Measurements from ENCODE around the gene NDUFAF3.
A peak's percentile ranks its signal among the peaks of the same experiment; 100 is the strongest.

Gene NDUFAF3

GRCh38 chr3:49022688-49023171 lies 809 bp downstream of the NDUFAF3 start:
- Mint-ChIP-seq H3K27me3 (no peaks in the 10 kb centered on the region), H3K27ac (peak overlapping the region; percentile 99 to 100), H3K4me1 (peaks cover 72% of the 10 kb centered on the region), H3K9me3 (no peaks in the 10 kb centered on the region), H3K4me3 (peak overlapping the region; percentile 98)
- ATAC-seq (no peak), DNase-seq (no peak)

GRCh38 chr3:49023775-49024174 lies 1.9 kb downstream of the NDUFAF3 start:
- H3K9me3 Mint-ChIP-seq: no peaks in the 10 kb centered on the region
- ATAC-seq (no peak), DNase-seq (no peak)
- H3K27me3 Mint-ChIP-seq: no peaks in the 10 kb centered on the region
- H3K4me1 Mint-ChIP-seq: peaks cover 80% of the 10 kb centered on the region
- peak overlapping the region; percentile 98 for H3K4me3 Mint-ChIP-seq
- H3K27ac Mint-ChIP-seq: no peak overlapping the region

DNA sequence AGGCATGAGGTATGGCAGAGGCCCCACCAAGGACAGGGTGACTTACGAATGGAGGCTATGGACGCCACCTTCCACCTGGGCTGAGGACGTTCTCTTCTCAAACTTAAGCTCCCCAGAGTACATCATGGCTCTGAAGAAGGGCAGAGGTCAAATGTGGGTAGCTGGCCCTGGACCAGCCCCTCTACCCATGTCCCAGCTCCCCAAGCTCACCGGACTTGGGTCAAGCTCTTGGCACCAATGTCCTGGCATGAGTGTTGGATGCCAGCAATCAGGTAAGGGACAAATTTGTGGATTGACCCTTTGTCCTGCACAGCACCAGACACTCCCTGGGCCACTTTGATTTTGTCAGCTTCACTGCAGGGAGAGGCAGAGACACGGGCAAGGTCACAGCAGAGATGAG lies 2.5 kb downstream of the NDUFAF3 start:
- peak overlapping the region in 1 of 2 donors; percentile 24 for H3K27ac Mint-ChIP-seq
- peaks cover 81% of the 10 kb centered on the region for H3K4me1 Mint-ChIP-seq
- ATAC-seq (no peak), DNase-seq (no peak)
- peak overlapping the region in 1 of 2 donors; percentile 12 for H3K4me3 Mint-ChIP-seq
- H3K9me3 Mint-ChIP-seq: no peaks in the 10 kb centered on the region
- no peaks in the 10 kb centered on the region for H3K27me3 Mint-ChIP-seq

- peak in 1 of 2 donors; percentile 13 for DNase-seq
- no peaks in the 10 kb centered on the region for H3K9me3 Mint-ChIP-seq
- peak overlapping the region in 1 of 2 donors; percentile 5 for H3K27ac Mint-ChIP-seq
- peaks cover 80% of the 10 kb centered on the region for H3K4me1 Mint-ChIP-seq
- no peaks in the 10 kb centered on the region for H3K27me3 Mint-ChIP-seq
- H3K4me3 Mint-ChIP-seq: peak overlapping the region; percentile 7 to 12
- no peak for ATAC-seq
These were observed 3.3 kb downstream of the NDUFAF3 start for GRCh38 chr3:49025005-49025792.

DNA sequence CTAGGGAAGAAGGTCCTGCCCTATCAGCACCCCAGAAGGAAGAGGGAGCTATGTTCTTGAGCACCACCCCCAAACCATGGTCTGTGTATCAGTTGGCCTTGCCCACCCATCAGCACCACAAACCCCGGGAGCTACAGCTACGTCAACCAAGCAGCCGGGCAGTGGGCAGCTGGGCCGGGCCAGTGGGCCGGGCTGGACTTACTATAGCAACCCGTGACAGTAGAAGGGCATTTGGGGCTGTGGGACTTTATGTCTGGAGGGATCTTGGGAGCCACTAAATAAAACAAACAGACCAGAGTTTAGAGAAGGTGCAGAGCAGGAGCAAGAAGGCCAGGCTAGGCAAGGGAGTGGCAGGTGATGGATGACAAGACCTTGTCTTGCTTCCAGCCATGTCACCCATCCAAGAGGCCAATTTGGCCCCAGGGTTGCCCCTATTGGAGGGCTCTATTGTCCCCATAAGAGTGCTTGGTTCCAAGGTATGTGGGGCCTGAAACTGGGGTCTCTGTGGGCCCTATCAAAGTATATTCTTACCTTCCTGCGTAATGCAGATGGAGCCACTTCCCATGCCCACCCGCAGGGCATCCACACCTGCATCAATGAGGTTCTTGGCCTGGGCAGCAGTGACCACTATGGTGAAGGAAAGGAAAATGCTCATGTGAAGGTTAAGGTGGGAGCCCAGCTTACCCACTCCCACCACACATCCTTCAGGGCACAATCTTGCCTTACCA lies 4.0 kb downstream of the NDUFAF3 start:
- ATAC-seq: no peak
- Mint-ChIP-seq H3K4me3 (no peak overlapping the region), H3K4me1 (peaks cover 76% of the 10 kb centered on the region)

DNA sequence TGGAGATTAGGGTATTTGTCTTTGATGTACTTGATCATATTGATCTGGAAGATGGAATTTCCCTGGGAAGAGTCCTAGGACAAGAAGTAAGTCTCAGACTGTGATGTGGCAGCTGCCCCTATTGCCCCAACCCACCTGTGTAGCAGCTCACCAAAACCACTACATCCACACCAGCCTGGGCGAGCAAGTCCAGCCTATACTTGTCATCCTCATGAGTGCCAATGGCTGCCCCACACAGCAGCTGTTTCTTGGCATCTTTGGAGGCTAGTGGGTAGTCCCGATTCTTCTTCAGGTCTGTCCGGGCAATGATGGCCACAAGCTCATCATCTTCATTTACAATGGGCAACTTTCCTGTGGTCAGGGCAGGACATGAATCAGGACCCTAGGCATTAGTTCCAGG lies 4.6 kb downstream of the NDUFAF3 start:
- H3K4me3 Mint-ChIP-seq: peak overlapping the region; percentile 4 to 93
- no peaks in the 10 kb centered on the region for H3K27me3 Mint-ChIP-seq
- H3K4me1 Mint-ChIP-seq: peaks cover 76% of the 10 kb centered on the region
- H3K27ac Mint-ChIP-seq: peak overlapping the region in 1 of 2 donors; percentile 33
- ATAC-seq: no peak
- DNase-seq: no peak
- no peaks in the 10 kb centered on the region for H3K9me3 Mint-ChIP-seq

More for the DNA sequence above, 4.0 kb downstream of the NDUFAF3 start:
- peak overlapping the region; percentile 11 to 89 for H3K27ac Mint-ChIP-seq
- no peaks in the 10 kb centered on the region for H3K27me3 Mint-ChIP-seq
- DNase-seq: no peak
- no peaks in the 10 kb centered on the region for H3K9me3 Mint-ChIP-seq

DNA sequence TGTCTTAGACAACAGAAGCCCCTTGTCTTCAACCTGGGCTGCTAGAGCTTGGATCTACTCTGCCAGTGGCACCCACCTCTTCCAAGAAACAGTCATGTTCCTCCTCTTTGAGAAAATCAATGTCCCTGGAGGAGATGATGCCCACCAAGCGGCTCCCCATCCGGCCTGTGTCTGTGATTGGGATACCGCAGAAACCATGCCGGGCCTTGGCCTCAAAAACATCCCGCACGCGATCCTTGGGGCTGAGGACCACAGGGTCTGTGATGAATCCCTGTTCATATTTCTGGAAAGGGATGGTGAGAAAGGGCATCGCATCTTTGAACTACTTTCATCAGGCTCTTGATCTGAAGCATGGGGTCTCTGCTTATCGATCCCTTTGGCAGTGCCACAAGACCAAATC lies 5.7 kb downstream of the NDUFAF3 start:
- no peak for ATAC-seq
- no peaks in the 10 kb centered on the region for H3K9me3 Mint-ChIP-seq
- H3K27me3 Mint-ChIP-seq: no peaks in the 10 kb centered on the region
- H3K27ac Mint-ChIP-seq: peak overlapping the region; percentile 52 to 99
- DNase-seq: peak in 1 of 2 donors; percentile 17
- H3K4me1 Mint-ChIP-seq: peaks cover 75% of the 10 kb centered on the region
- peak overlapping the region; percentile 93 to 98 for H3K4me3 Mint-ChIP-seq

GRCh38 chr3:49028298-49028672 lies 6.4 kb downstream of the NDUFAF3 start:
- Mint-ChIP-seq H3K27ac (peak overlapping the region; percentile 96 to 99), H3K9me3 (no peaks in the 10 kb centered on the region), H3K4me1 (peaks cover 68% of the 10 kb centered on the region), H3K4me3 (peak overlapping the region; percentile 93 to 98), H3K27me3 (no peaks in the 10 kb centered on the region)
- DNase-seq (peak in 1 of 2 donors; percentile 13), ATAC-seq (no peak)

GRCh38 chr3:49028673-49029562 lies 7.0 kb downstream of the NDUFAF3 start, which contains the start of gene IMPDH2:
TSS of gene IMPDH2 (minus strand) at chr3:49029398. CDS start at chr3:49029350, 48 bp downstream.
- H3K4me1 Mint-ChIP-seq: peaks cover 62% of the 10 kb centered on the region
- H3K4me3 Mint-ChIP-seq: peak within 1 kb of the TSS; percentile 93 to 98
- ATAC-seq: peak; percentile 94
- DNase-seq: peak; percentile 94 to 95
- H3K27ac Mint-ChIP-seq: peak within 1 kb of the TSS; percentile 96 to 99
- H3K9me3 Mint-ChIP-seq: no peaks in the 10 kb centered on the region
- no peaks in the 10 kb centered on the region for H3K27me3 Mint-ChIP-seq

- peak in 1 of 2 donors; percentile 41 for DNase-seq
- ATAC-seq: no peak
- peak overlapping the region; percentile 93 to 98 for H3K4me3 Mint-ChIP-seq
- H3K27me3 Mint-ChIP-seq: no peaks in the 10 kb centered on the region
- peak overlapping the region; percentile 96 to 99 for H3K27ac Mint-ChIP-seq
- H3K4me1 Mint-ChIP-seq: peaks cover 56% of the 10 kb centered on the region
- no peaks in the 10 kb centered on the region for H3K9me3 Mint-ChIP-seq
These were observed 7.6 kb downstream of the NDUFAF3 start for GRCh38 chr3:49029563-49029884.

DNA sequence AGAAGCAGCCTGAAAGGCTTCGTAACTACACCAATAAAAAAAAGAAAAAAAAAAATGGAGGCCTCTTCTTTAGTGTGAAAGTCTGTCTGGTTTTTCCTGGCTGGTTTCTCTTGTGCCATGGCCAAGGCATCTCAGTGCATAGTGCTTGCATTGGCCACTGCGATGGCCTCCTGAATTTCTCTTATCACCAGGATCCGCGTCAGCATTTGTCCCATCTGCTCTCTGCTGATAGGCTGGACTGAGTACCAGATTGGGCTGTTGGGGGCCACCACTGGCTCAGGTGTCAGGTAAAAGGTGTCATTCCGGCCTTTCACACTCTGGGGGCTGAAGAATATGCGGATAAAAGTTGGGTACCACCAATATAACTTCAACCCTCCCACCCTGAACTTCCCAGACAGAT lies 8.4 kb downstream of the NDUFAF3 start:
- Mint-ChIP-seq H3K4me3 (no peak overlapping the region), H3K9me3 (no peaks in the 10 kb centered on the region), H3K4me1 (peaks cover 54% of the 10 kb centered on the region), H3K27me3 (no peaks in the 10 kb centered on the region), H3K27ac (no peak overlapping the region)
- DNase-seq (no peak), ATAC-seq (no peak)

GRCh38 chr3:49032646-49033304 lies 10.9 kb downstream of the NDUFAF3 start:
- no peaks in the 10 kb centered on the region for H3K27me3 Mint-ChIP-seq
- no peaks in the 10 kb centered on the region for H3K9me3 Mint-ChIP-seq
- ATAC-seq: no peak
- peaks cover 29% of the 10 kb centered on the region for H3K4me1 Mint-ChIP-seq
- H3K27ac Mint-ChIP-seq: peak overlapping the region; percentile 35 to 93
- no peak for DNase-seq
- H3K4me3 Mint-ChIP-seq: no peak overlapping the region

GRCh38 chr3:49034650-49035049 lies 12.7 kb downstream of the NDUFAF3 start:
- H3K4me1 Mint-ChIP-seq: peaks cover 11% of the 10 kb centered on the region
- no peak for ATAC-seq
- no peak for DNase-seq
- H3K9me3 Mint-ChIP-seq: no peaks in the 10 kb centered on the region
- H3K27ac Mint-ChIP-seq: no peak overlapping the region
- H3K4me3 Mint-ChIP-seq: no peak overlapping the region
- H3K27me3 Mint-ChIP-seq: no peaks in the 10 kb centered on the region

DNA sequence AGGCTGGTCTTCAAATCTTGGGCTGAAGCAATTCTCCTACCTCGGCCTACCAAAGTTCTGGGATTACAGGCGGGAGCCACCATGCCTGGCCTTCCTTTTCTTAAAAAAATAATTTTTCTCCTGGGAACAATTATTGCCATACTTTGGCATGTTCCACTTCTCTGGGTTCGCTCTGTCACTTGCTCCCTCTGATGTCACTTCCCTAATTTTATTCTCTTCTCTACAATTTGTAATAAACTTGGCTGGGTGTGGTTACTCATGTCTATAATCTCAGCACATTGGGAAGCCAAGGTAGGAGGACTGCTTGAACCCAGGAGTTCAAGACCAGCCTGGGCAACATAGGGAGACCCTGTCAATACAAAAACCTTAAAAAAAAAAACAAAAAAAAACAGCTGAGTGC lies 13.4 kb downstream of the NDUFAF3 start:
- peaks cover 6% of the 10 kb centered on the region for H3K4me1 Mint-ChIP-seq
- no peaks in the 10 kb centered on the region for H3K9me3 Mint-ChIP-seq
- DNase-seq: no peak
- H3K27ac Mint-ChIP-seq: peak overlapping the region; percentile 58 to 59
- H3K27me3 Mint-ChIP-seq: no peaks in the 10 kb centered on the region
- no peak overlapping the region for H3K4me3 Mint-ChIP-seq
- no peak for ATAC-seq

DNA sequence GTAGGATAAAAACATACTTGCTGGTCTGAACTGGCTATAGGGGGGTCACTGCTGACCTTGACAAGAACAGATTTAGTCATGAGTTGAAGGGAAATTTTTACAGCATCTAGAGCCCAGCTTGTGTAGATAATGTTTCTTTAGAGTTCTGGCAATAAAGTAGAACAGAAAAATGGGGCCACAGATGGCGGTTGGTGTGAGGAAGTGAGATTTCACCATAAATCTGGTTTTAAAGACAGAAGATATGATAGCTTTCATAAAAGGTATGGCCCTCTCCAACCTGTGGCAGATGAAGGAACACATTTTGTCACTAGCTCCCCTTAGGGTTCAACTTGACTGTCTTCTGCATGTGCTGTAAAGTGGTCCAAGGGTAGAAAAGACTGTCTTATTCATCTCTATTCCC lies 31.6 kb downstream of the NDUFAF3 start:
- H3K27me3 Mint-ChIP-seq: no peaks in the 10 kb centered on the region
- no peaks in the 10 kb centered on the region for H3K9me3 Mint-ChIP-seq
- ATAC-seq (no peak), DNase-seq (no peak)
- no peak overlapping the region for H3K27ac Mint-ChIP-seq
- no peaks in the 10 kb centered on the region for H3K4me1 Mint-ChIP-seq
- H3K4me3 Mint-ChIP-seq: no peak overlapping the region
